Mesenchymal stem cell (in vitro differentiated cells and primary cell): ENCODE results near the gene ZNF282. TPM values are rescaled to one million over a fixed set of nuclear protein-coding genes. Genes with fewer than 3 reads are reported as not detected.

ENCODE experiments used
- DNase-seq: peaks from one replicate; pipeline ENCODE4 v3.0.0-alpha.2; 2013
- H2AFZ ChIP-seq: one replicate; pipeline ENCODE4 v1.6.1; 2013; ENCODE audit warnings: low read depth, mild to moderate bottlenecking, control low read depth, inconsistent platforms, low read length, moderate library complexity
- H2AK5ac ChIP-seq: 2 replicates; pipeline ENCODE4 v1.6.1; 2013; ENCODE audit warnings: low read length, moderate library complexity, mild to moderate bottlenecking, inconsistent platforms; ENCODE audit not compliant: severe bottlenecking
- H2BK120ac ChIP-seq: one replicate; pipeline ENCODE4 v1.6.1; 2013; ENCODE audit warnings: low read depth, mild to moderate bottlenecking, inconsistent platforms, low read length, moderate library complexity
- H2BK12ac ChIP-seq, 2 experiments: one replicate each; pipeline ENCODE4 v1.6.1; 2013; ENCODE audit warnings: inconsistent platforms in 2 of 2, low read length in 2 of 2, mild to moderate bottlenecking in 2 of 2, moderate library complexity in 2 of 2, control low read depth in 1 of 2
- H2BK15ac ChIP-seq: one replicate; pipeline ENCODE4 v1.6.1; 2013; ENCODE audit warnings: mild to moderate bottlenecking, low read depth, inconsistent platforms; ENCODE audit not compliant: poor library complexity, severe bottlenecking
- H2BK5ac ChIP-seq: 2 replicates; pipeline ENCODE4 v1.6.1; 2013; ENCODE audit warnings: low read depth, mild to moderate bottlenecking, low read length, control low read depth, inconsistent platforms; ENCODE audit not compliant: poor library complexity, severe bottlenecking
- H3K14ac ChIP-seq, 2 experiments: one replicate each; pipeline ENCODE4 v1.6.1; 2013; ENCODE audit warnings: inconsistent platforms in 2 of 2, low read length in 2 of 2, control low read depth in 1 of 2, mild to moderate bottlenecking in 1 of 2, moderate library complexity in 1 of 2
- H3K18ac ChIP-seq, 2 experiments: one replicate each; pipeline ENCODE4 v1.6.1; 2013; ENCODE audit warnings: inconsistent platforms in 2 of 2, low read length in 2 of 2, control low read depth in 1 of 2, low read depth in 1 of 2, mild to moderate bottlenecking in 1 of 2
- H3K23ac ChIP-seq, 2 experiments: one replicate each; pipeline ENCODE4 v1.6.1; 2013; ENCODE audit warnings: inconsistent platforms in 2 of 2, low read length in 2 of 2, mild to moderate bottlenecking in 2 of 2, moderate library complexity in 2 of 2, control low read depth in 1 of 2
- H3K27ac ChIP-seq: 2 replicates; pipeline ENCODE4 v1.5.1; 2013; ENCODE audit warnings: mild to moderate bottlenecking, moderate library complexity, low read length, control low read depth, inconsistent platforms; ENCODE audit not compliant: poor library complexity, severe bottlenecking
- H3K27me3 ChIP-seq, 2 experiments: 2 replicates each; pipeline versions ENCODE4 v1.6.1 to v1.7.0; 2013; ENCODE audit warnings: low read length in 2 of 2, mild to moderate bottlenecking in 2 of 2, moderate library complexity in 2 of 2, control low read depth in 1 of 2, inconsistent platforms in 1 of 2; ENCODE audit not compliant: control insufficient read depth in 1 of 2, insufficient read depth in 1 of 2
- H3K36me3 ChIP-seq, 2 experiments: 2 replicates each; pipeline versions ENCODE4 v1.6.1 to v1.7.0; 2013; ENCODE audit warnings: low read length in 2 of 2, control low read depth in 1 of 2, inconsistent platforms in 1 of 2, low read depth in 1 of 2, mild to moderate bottlenecking in 1 of 2; ENCODE audit not compliant: insufficient read depth in 2 of 2, control insufficient read depth in 1 of 2
- H3K4ac ChIP-seq, 2 experiments: one replicate each; pipeline ENCODE4 v1.6.1; 2013; ENCODE audit warnings: inconsistent platforms in 2 of 2, low read length in 2 of 2, mild to moderate bottlenecking in 2 of 2, moderate library complexity in 2 of 2, control low read depth in 1 of 2, low read depth in 1 of 2
- H3K4me1 ChIP-seq: 2 replicates; pipeline ENCODE4 v1.6.1; 2013; ENCODE audit warnings: low read depth, low read length, control low read depth; ENCODE audit not compliant: control insufficient read depth, insufficient read depth
- H3K4me2 ChIP-seq: 2 replicates; pipeline ENCODE4 v1.6.1; 2013; ENCODE audit warnings: low read length, mild to moderate bottlenecking, inconsistent platforms; ENCODE audit not compliant: poor library complexity, severe bottlenecking
- H3K4me3 ChIP-seq, 2 experiments: 2 replicates each; pipeline versions ENCODE4 v1.5.1 to v1.7.0; 2013; ENCODE audit warnings: low read length in 2 of 2, mild to moderate bottlenecking in 2 of 2, control low read depth in 1 of 2, low read depth in 1 of 2; ENCODE audit not compliant: insufficient read depth in 1 of 2
- H3K79me1 ChIP-seq: replicated peaks from 2 replicates; pipeline ENCODE4 v1.6.1; 2013; ENCODE audit warnings: mild to moderate bottlenecking, control low read depth, low read length, inconsistent platforms; ENCODE audit not compliant: poor library complexity, severe bottlenecking
- H3K9ac ChIP-seq: 2 replicates; pipeline ENCODE4 v1.7.0; 2013; ENCODE audit warnings: mild to moderate bottlenecking, low read length, moderate library complexity
- H3K9me3 ChIP-seq: 2 replicates; pipeline ENCODE4 v1.7.0; 2013; ENCODE audit warnings: mild to moderate bottlenecking, low read length; ENCODE audit not compliant: control insufficient read depth
- H4K8ac ChIP-seq: one replicate; pipeline ENCODE4 v1.6.1; 2013; ENCODE audit warnings: inconsistent platforms, mild to moderate bottlenecking, low read length, moderate library complexity
- H4K91ac ChIP-seq: one replicate; pipeline ENCODE4 v1.6.1; 2013; ENCODE audit warnings: mild to moderate bottlenecking, low read length, inconsistent platforms
- WGBS: methylation state at CpG from one replicate; pipeline ENCODE4 v1.1.7; 2013; ENCODE audit warnings: mixed read lengths; 5-methylcytosine and 5-hydroxymethylcytosine counted together
- polyA plus RNA-seq, 2 experiments: library from polyadenylated mRNA; stranded (reverse); fragments of 200-250 nt; gene quantifications; one replicate each; pipeline ENCODE4 v1.2.3, GENCODE V29; 2013

Gene ZNF282
- 10.5 TPM for polyA plus RNA-seq (2013, experiment 1 of 2)
- polyA plus RNA-seq (2013, experiment 2 of 2): 9.7 TPM

- Histone ChIP-seq H2BK120ac (no peak within 1 kb of the TSS), H2BK12ac (peak within 1 kb of the TSS in 1 of 2 experiments; percentile 68), H3K4me2 (peak within 1 kb of the TSS; percentile 91), H3K4me1 (peaks cover 18% of the 10 kb centered on the region), H3K27me3 (no peaks in the 10 kb centered on the region), H3K79me1 (peaks cover 5% of the 10 kb centered on the region), H4K91ac (peak within 1 kb of the TSS; percentile 46), H3K27ac (peak within 1 kb of the TSS; percentile 83), H2AFZ (peak within 1 kb of the TSS; percentile 91), H2BK5ac (peak within 1 kb of the TSS; percentile 86), H3K9ac (peak within 1 kb of the TSS; percentile 95), H3K4ac (peak within 1 kb of the TSS; percentile 68 to 86), H3K36me3 (peaks cover 20 to 21% of the 10 kb centered on the region in 2 experiments), H3K9me3 (no peaks in the 10 kb centered on the region), H4K8ac (peak within 1 kb of the TSS; percentile 97), H3K23ac (no peak within 1 kb of the TSS), H2AK5ac (no peak within 1 kb of the TSS), H3K4me3 (peak within 1 kb of the TSS; percentile 85 to 93), H3K14ac (peak within 1 kb of the TSS; percentile 76 to 94), H3K18ac (peak within 1 kb of the TSS; percentile 98), H2BK15ac (peak within 1 kb of the TSS; percentile 74)
- under 1% methylated on average over 80 of the region's 97 CpGs for WGBS
- peak; percentile 94 for DNase-seq
Measured at GRCh38 chr7:149195180-149196150, at the start of gene ZNF282. Gene ZNF282 (plus strand): TSS chr7:149195546. CDS start chr7:149195590, 44 bp downstream.

DNA sequence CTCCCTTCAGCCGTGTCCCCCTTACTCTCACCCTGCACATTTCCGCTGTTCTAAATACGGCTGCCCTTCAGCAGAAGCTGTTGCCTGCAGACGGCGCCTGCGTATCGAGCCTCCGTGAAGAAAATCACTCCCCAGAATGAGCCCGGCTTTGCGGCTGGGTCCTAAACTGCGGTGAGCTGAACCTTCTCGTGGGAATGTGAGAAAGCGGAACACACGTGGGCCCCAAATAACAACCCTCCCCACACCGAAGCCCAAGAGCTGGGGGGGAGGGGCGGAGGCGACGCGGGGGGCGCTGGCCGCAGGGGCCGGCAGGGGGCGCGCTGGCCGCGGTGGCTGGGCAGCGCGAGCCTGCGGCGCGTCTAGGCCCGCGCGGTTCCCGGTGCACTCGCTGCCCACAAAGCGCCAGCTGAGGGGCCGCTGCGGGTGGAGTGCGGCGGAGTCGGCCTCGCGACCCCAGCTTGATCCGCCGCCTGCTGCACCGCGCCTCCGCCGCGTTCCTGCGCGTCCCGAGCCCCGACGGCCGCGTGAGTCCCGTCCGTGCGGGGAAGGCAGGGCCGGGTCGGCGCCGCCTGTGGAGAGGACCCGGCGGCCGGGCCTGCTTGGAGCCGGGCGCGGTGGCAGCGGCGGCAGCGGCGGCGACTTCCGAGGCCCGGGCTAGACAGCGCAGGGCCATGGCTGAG is 48.1 kb upstream of the ZNF282 start, which contains the start of gene ZNF398:
ZNF398 (plus strand) TSS at position 382 of the 680 bp plus-strand sequence; CDS start at position 672, 290 bp downstream.
- Histone ChIP-seq H3K36me3 (peaks cover 4 to 6% of the 10 kb centered on the region in 2 experiments), H2AK5ac (no peak within 1 kb of the TSS), H4K91ac (peak within 1 kb of the TSS; percentile 98), H2BK12ac (peak within 1 kb of the TSS in 1 of 2 experiments; percentile 71), H3K79me1 (peaks cover 8% of the 10 kb centered on the region), H4K8ac (peak within 1 kb of the TSS; percentile 98), H3K4me3 (peak within 1 kb of the TSS; percentile 90 to 98), H3K27me3 (no peaks in the 10 kb centered on the region), H3K9me3 (no peaks in the 10 kb centered on the region), H3K27ac (peak within 1 kb of the TSS; percentile 81), H3K18ac (peak within 1 kb of the TSS; percentile 98 to 100), H2BK15ac (peak within 1 kb of the TSS; percentile 74), H3K23ac (peak within 1 kb of the TSS in 1 of 2 experiments; percentile 100), H3K9ac (peak within 1 kb of the TSS; percentile 98), H3K14ac (peak within 1 kb of the TSS in 1 of 2 experiments; percentile 82), H3K4me2 (peak within 1 kb of the TSS; percentile 87), H3K4me1 (peaks cover 6% of the 10 kb centered on the region), H2BK120ac (peak within 1 kb of the TSS; percentile 77), H3K4ac (peak within 1 kb of the TSS; percentile 97), H2AFZ (peak within 1 kb of the TSS; percentile 95), H2BK5ac (peak within 1 kb of the TSS; percentile 82)
- peak; percentile 76 for DNase-seq
- 3% methylated on average over 36 of the region's 79 CpGs for WGBS

- Histone ChIP-seq H3K4ac (peak overlapping the region; percentile 97), H3K79me1 (peaks cover 8% of the 10 kb centered on the region), H3K4me1 (peaks cover 6% of the 10 kb centered on the region), H4K91ac (peak overlapping the region; percentile 98), H2AK5ac (no peak overlapping the region), H3K18ac (peak overlapping the region; percentile 98 to 100), H3K4me2 (peak overlapping the region; percentile 87), H2BK5ac (no peak overlapping the region), H3K27ac (peak overlapping the region; percentile 42), H2BK12ac (peak overlapping the region in 1 of 2 experiments; percentile 71), H2AFZ (peak overlapping the region; percentile 95), H3K36me3 (peaks cover 2 to 4% of the 10 kb centered on the region in 2 experiments), H3K9ac (peak overlapping the region; percentile 98), H3K14ac (peak overlapping the region in 1 of 2 experiments; percentile 82), H3K23ac (peak overlapping the region in 1 of 2 experiments; percentile 100), H3K4me3 (peak overlapping the region; percentile 90 to 98), H2BK15ac (peak overlapping the region; percentile 67), H4K8ac (peak overlapping the region; percentile 90), H3K9me3 (no peaks in the 10 kb centered on the region), H3K27me3 (no peaks in the 10 kb centered on the region), H2BK120ac (peak overlapping the region; percentile 77)
- peak; percentile 84 for DNase-seq
- under 1% methylated on average over 76 of the region's 86 CpGs for WGBS
Measured at GRCh38 chr7:149147752-149148653, 47.3 kb upstream of the ZNF282 start.
